ENCODE results near the gene ZCCHC14. TPM values are rescaled to one million over a fixed set of nuclear protein-coding genes. Genes with fewer than 3 reads are reported as not detected.
"Not testable (repeated sequence)": the region's sequence is repeated elsewhere in the genome, so short reads cannot be mapped to it uniquely, and the experiment has no call there.

Gene ZCCHC14
- total RNA-seq, 2 experiments from 2014 or later, result 16.4 to 18.3 TPM

GRCh38 chr16:87363771-87364455 lies 128.9 kb downstream of the ZCCHC14 start:
- Histone ChIP-seq H3K4me3 (ENCODE audit: low read length) (no peak overlapping the region), H3K9me3 (ENCODE audit: control insufficient read depth in 1 of 2, insufficient read depth in 1 of 2, low read length in 2 of 2) (no peaks in the 10 kb centered on the region), H3K27ac (ENCODE audit: low read depth in 1 of 2, low read length in 2 of 2) (no peak overlapping the region), H3K4me1 (ENCODE audit: insufficient read depth, low read length) (peaks cover 15% of the 10 kb centered on the region), H3K27me3 (ENCODE audit: control insufficient read depth in 1 of 2, insufficient read depth in 2 of 2, low read length in 2 of 2) (no peaks in the 10 kb centered on the region), H3K36me3 (ENCODE audit: insufficient read depth, low read length) (peaks cover 53% of the 10 kb centered on the region)
- ChIA-PET CTCF (no interaction called here), POLR2A (interaction anchor here (1.5 kb wide), 1 partner anchor 20 kb away, joined by 3 read pairs; the partner anchor contains the start of gene FBXO31)
- no peaks in the 10 kb centered on the region for H3K27me3 Mint-ChIP-seq
- H3K9me3 Mint-ChIP-seq, result no peaks in the 10 kb centered on the region
- ATAC-seq (ENCODE audit: poor library complexity) (no peak), DNase-seq (no peak)
- intact Hi-C loops (cut with DNase I, micrococcal nuclease), result no loop called here
- H3K36me3 Mint-ChIP-seq (ENCODE audit: low read depth), result peaks cover 72% of the 10 kb centered on the region
- peaks cover 28% of the 10 kb centered on the region for H3K4me1 Mint-ChIP-seq (ENCODE audit: low read depth)
- no peak overlapping the region for H3K4me3 Mint-ChIP-seq
- no peak for TF ChIP-seq CTCF (IDR thresholded peaks at IDR 0.05)
- H3K27ac Mint-ChIP-seq, result no peak overlapping the region

- intact Hi-C loops (cut with DNase I, micrococcal nuclease); DNase-seq; H3K4me3 Mint-ChIP-seq; ATAC-seq (ENCODE audit: poor library complexity); H3K9me3 Mint-ChIP-seq; H3K27ac ChIP-seq (ENCODE audit: low read depth in 1 of 2, low read length in 2 of 2); CTCF ChIA-PET; H3K4me3 ChIP-seq (ENCODE audit: low read length); H3K27me3 Mint-ChIP-seq; H3K27me3 ChIP-seq (ENCODE audit: control insufficient read depth in 1 of 2, insufficient read depth in 2 of 2, low read length in 2 of 2); H3K27ac Mint-ChIP-seq; H3K9me3 ChIP-seq (ENCODE audit: control insufficient read depth in 1 of 2, insufficient read depth in 1 of 2, low read length in 2 of 2): not testable (repeated sequence)
- peaks cover 24% of the 10 kb centered on the region for H3K4me1 Mint-ChIP-seq (ENCODE audit: low read depth)
- H3K36me3 Mint-ChIP-seq (ENCODE audit: low read depth), result peaks cover 76% of the 10 kb centered on the region
- Histone ChIP-seq H3K36me3 (ENCODE audit: insufficient read depth, low read length) (peaks cover 62% of the 10 kb centered on the region), H3K4me1 (ENCODE audit: insufficient read depth, low read length) (peaks cover 12% of the 10 kb centered on the region)
- POLR2A ChIA-PET, result interaction anchor here (1.5 kb wide), 1 partner anchor 21 kb away, joined by 3 read pairs; the partner anchor contains the start of gene FBXO31
These were observed 129.8 kb downstream of the ZCCHC14 start for GRCh38 chr16:87362828-87363559.

GRCh38 chr16:87361916-87362619 lies 130.8 kb downstream of the ZCCHC14 start:
- DNase-seq, result no peak
- H3K27ac Mint-ChIP-seq, result no peak overlapping the region
- ATAC-seq (ENCODE audit: poor library complexity), result no peak
- no peak overlapping the region for H3K4me3 Mint-ChIP-seq
- Histone ChIP-seq H3K9me3 (ENCODE audit: control insufficient read depth in 1 of 2, insufficient read depth in 1 of 2, low read length in 2 of 2) (no peaks in the 10 kb centered on the region), H3K27ac (ENCODE audit: low read depth in 1 of 2, low read length in 2 of 2) (no peak overlapping the region), H3K36me3 (ENCODE audit: insufficient read depth, low read length) (peaks cover 66% of the 10 kb centered on the region), H3K4me3 (ENCODE audit: low read length) (no peak overlapping the region), H3K4me1 (ENCODE audit: insufficient read depth, low read length) (peaks cover 12% of the 10 kb centered on the region), H3K27me3 (ENCODE audit: control insufficient read depth in 1 of 2, insufficient read depth in 2 of 2, low read length in 2 of 2) (no peaks in the 10 kb centered on the region)
- no peaks in the 10 kb centered on the region for H3K9me3 Mint-ChIP-seq
- intact Hi-C loops (cut with DNase I, micrococcal nuclease), result no loop called here
- peaks cover 71% of the 10 kb centered on the region for H3K36me3 Mint-ChIP-seq (ENCODE audit: low read depth)
- H3K4me1 Mint-ChIP-seq (ENCODE audit: low read depth), result peaks cover 16% of the 10 kb centered on the region
- no peaks in the 10 kb centered on the region for H3K27me3 Mint-ChIP-seq
- ChIA-PET POLR2A (no interaction called here), CTCF (no interaction called here)
- TF ChIP-seq CTCF (IDR thresholded peaks at IDR 0.05), result no peak

All from CD4-positive, alpha-beta T cell (primary cell).